Placental epithelial cell (primary cell): ENCODE data around the gene SPRYD3. TPM values are rescaled to one million over a fixed set of nuclear protein-coding genes. Genes with fewer than 3 reads are reported as not detected.

Experiments used
- small RNA-seq: library from RNA; depleted of rRNA; stranded (forward); fragments of <200 nt; gene quantifications from one replicate; pipeline ENCODE3, GENCODE V24; 2012
- total RNA-seq: library from RNA; depleted of rRNA; stranded (reverse); fragments of >200 nt; gene quantifications from 2 replicates; pipeline ENCODE4 v1.2.3, GENCODE V29; 2012

Gene SPRYD3, protein sequence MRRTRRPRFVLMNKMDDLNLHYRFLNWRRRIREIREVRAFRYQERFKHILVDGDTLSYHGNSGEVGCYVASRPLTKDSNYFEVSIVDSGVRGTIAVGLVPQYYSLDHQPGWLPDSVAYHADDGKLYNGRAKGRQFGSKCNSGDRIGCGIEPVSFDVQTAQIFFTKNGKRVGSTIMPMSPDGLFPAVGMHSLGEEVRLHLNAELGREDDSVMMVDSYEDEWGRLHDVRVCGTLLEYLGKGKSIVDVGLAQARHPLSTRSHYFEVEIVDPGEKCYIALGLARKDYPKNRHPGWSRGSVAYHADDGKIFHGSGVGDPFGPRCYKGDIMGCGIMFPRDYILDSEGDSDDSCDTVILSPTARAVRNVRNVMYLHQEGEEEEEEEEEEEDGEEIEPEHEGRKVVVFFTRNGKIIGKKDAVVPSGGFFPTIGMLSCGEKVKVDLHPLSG
- 26.7 and 33.4 TPM in 2 replicates for total RNA-seq

DNA sequence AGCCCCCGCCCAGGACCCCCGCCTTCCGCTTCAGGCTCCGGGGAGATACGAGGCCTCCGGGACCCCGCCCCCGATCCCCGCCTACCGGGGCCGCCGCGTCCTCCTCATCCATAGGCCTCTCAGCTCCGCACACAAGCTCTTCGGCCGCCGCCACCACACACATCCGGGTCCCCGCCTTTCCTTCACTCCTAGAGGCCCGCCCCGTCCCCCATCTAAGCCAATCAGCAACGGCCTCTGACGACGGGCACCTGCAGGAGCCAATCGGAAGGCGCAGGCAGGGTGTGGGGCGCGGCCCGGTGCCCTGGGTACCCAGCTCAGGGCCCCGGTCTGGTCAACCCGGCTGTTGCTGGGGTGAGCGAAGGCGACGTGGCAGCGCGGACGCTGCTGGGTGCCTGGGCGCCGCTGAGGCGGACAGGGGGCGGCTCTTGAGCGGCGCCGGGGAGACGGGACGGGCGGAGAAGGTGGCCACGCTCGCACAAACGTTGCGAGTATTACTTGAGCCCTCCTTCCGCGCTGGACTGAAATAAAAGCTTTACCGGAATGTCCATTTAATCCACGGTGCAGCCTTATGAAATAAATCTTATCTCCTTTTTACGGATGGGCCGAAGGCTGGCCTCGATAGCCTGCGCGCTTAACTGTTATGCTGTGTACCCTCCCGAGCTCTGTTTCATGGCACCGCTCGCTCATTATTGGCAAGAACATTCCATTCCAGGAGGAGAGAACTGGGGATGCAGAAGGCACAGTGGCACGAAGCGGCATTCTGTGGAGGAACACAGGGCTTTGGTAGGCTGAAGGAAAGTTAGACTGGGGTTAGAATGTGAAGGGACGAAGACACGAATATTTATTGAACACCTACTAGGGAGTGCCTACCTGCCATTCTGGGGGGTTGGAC lies at the start of gene SPRYD3:
TSS of gene SPRYD3 (minus strand) at position 165 of the 892 bp plus-strand sequence. CDS start at position 108, 57 bp downstream.

DNA sequence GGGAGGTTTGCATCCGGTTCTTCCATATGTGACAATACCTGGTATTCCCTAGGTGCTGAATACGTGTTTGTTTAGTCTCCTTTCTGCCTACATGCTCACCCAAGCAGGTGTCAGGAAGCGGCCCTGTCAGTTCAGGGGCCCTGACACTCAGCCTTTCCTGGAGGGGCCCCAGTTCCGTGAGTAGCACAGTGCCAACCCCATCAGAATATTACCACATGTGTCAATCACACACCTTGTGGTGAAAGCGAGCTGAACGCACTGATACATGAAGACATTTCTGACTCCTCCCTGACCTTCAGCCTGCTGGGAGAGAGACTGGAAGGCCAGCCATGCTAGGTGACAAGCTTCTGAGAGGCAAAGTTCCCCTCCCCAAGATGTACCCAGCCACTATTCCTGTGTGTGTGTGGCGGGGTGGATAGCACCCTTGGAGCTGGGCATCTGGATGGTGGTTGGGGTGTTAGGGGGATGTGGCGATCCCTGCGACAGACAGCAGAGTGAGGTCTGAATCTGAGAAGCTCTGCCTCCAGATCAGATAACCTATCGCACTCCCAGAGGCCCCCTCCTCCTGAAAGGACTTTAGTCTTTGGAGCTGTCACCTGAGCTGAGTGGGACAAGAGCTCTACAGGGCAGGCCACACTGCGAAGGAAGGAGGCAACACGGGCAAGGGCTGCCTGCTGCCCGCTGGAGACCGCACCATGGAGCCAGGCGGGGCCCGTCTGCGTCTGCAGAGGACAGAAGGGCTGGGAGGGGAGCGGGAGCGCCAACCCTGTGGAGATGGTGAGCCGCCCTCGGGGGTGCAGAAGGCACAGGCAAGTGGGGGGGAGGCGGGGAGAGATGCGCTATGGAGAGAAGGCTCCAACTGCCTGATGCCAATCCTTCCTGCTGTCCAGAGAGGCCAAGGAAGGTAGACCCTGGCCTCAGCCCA lies 24.0 kb upstream of the SPRYD3 start, which contains the start of gene SOAT2:
TSS of gene SOAT2 (plus strand) at position 604 of the 925 bp plus-strand sequence. CDS start at position 696, 92 bp downstream.

DNA sequence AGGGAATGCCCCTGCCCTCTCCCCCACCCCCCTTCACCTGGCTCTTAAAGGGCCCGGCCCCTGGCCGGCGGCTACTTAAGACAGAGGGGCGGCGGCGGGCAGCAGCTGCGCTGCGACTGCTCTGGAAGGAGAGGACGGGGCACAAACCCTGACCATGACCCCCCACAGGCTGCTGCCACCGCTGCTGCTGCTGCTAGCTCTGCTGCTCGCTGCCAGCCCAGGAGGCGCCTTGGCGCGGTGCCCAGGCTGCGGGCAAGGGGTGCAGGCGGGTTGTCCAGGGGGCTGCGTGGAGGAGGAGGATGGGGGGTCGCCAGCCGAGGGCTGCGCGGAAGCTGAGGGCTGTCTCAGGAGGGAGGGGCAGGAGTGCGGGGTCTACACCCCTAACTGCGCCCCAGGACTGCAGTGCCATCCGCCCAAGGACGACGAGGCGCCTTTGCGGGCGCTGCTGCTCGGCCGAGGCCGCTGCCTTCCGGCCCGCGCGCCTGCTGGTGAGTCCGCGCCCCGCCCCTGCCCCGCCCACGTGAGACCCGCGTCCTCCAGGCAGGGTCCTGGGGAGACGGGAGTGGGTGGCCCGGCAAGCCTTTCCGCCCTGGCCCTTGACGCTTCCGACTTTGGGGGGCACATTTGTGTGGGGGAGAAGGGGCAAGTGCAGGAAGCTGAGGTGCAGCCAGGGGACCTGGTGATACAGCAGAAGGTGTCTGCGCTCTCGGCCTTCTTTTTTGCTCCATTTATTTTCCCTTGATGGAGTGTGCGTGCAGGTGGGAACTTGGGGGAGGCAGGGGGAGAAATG lies 18.6 kb upstream of the SPRYD3 start, which contains the start of gene IGFBP6:
TSS of gene IGFBP6 (plus strand) at position 104 of the 790 bp plus-strand sequence. CDS start at position 155, 51 bp downstream.

DNA sequence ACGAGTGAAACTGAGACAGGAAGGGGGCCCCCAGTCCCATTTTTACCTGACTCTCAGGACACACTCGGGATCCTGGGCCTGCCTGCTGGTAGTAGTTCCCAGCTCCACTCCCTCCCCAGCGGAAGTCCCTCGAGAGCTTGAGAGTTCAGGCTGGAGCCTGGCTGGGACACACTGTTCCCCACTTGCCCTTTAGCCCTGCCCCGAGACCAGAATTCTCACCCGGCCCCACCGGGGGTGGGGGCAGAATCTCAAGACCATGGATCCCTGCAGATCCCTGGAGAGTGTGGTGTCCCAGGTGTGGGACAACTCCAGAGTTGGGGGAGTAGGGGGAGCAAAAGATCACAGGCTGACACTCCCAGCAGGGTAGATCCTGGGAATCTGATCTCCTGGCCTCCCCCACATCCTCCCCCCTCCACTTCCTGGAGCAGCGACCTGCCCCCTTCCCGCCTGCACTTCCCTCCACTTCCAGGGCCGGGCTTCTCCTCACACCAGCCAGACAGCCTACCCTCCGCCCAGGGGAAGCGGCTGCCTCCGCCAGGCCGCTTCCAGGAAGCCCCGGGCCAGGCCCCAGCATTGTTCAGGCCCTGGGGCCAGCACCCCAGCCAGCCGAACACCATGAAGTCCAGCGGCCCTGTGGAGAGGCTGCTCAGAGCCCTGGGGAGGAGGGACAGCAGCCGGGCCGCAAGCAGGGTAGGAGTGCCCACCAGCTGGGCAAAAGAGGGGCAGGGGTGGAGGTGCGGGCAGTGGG lies 29.4 kb downstream of the SPRYD3 start, which contains the start of gene TNS2:
TSS of gene TNS2 (plus strand) at position 495 of the 748 bp plus-strand sequence. CDS start at position 616, 121 bp downstream.

Small RNAs within 50 kb of the gene (small RNA-seq; reads per million reads assigned to genes)
- not detected for gene MIR6757

Other genes with a start within 250 kb of the SPRYD3 start
- gene KRT79, start 245.1 kb downstream of the SPRYD3 start, total RNA-seq, result not detected in 2 replicates
- gene KRT78, start 230.4 kb downstream of the SPRYD3 start, total RNA-seq, result not detected in 2 replicates
- gene KRT8, start 174.3 kb downstream of the SPRYD3 start, total RNA-seq, result 1,687 and 3,634 TPM in 2 replicates
- 1,534 and 4,469 TPM in 2 replicates for gene KRT18, start 130.3 kb downstream of the SPRYD3 start, total RNA-seq
- 801 and 934 TPM in 2 replicates for gene EIF4B, start 72.9 kb downstream of the SPRYD3 start, total RNA-seq
- gene TNS2, start 29.3 kb downstream of the SPRYD3 start, total RNA-seq, result 5.1 and 14.9 TPM in 2 replicates
- gene IGFBP6, start 18.3 kb upstream of the SPRYD3 start, total RNA-seq, result 45.4 and 101 TPM in 2 replicates
- gene SOAT2, start 24.1 kb upstream of the SPRYD3 start, total RNA-seq, result not detected in 2 replicates
- 12.6 and 18.1 TPM in 2 replicates for gene ZNF740, start 101.3 kb upstream of the SPRYD3 start, total RNA-seq
- gene CSAD, start 101.5 kb upstream of the SPRYD3 start, total RNA-seq, result 3.9 and 14.9 TPM in 2 replicates
- not detected in 2 replicates for gene ITGB7, start 127.9 kb upstream of the SPRYD3 start, total RNA-seq
- gene RARG, start 152.8 kb upstream of the SPRYD3 start, total RNA-seq, result 21.1 and 36.9 TPM in 2 replicates
- 7.7 and 9.8 TPM in 2 replicates for gene ESPL1, start 188.9 kb upstream of the SPRYD3 start, total RNA-seq
- 210 and 446 TPM in 2 replicates for gene PFDN5, start 216.2 kb upstream of the SPRYD3 start, total RNA-seq
- 42.8 and 49.6 TPM in 2 replicates for gene MYG1, start 220.3 kb upstream of the SPRYD3 start, total RNA-seq
- 53.0 and 64.9 TPM in 2 replicates for gene AAAS, start 242.2 kb upstream of the SPRYD3 start, total RNA-seq